Central memory CD8-positive, alpha-beta T cell (primary cell): ENCODE results near the gene CNTNAP2.
A peak's percentile ranks its signal among the peaks of the same experiment; 100 is the strongest.

Experiments
- ATAC-seq: fragments of 150-1000 bp; cut with Tn5 transposase; replicated peaks from 2 replicates; pipeline ENCODE4 v1.10.0; 2022; ENCODE audit warnings: mild to moderate bottlenecking, moderate FRiP score, moderate number of reproducible peaks; ENCODE audit not compliant: poor library complexity, severe bottlenecking; ENCODE audit errors: extremely low read depth
- DNase-seq, 2 donors: peaks; one replicate each; pipeline ENCODE4 v3.0.0; 2021; ENCODE audit warnings: low spot score in 2 of 2
- H3K27ac Mint-ChIP-seq: one replicate; pipeline ENCODE4 v1.8.0; 2022; ENCODE audit warnings: low read depth, mild to moderate bottlenecking, moderate library complexity, mixed read lengths
- H3K27me3 Mint-ChIP-seq: one replicate; pipeline ENCODE4 v1.8.0; 2022; ENCODE audit warnings: mixed read lengths
- H3K36me3 Mint-ChIP-seq: one replicate; pipeline ENCODE4 v1.8.0; 2022; ENCODE audit warnings: mild to moderate bottlenecking, moderate library complexity, mixed read lengths; ENCODE audit not compliant: insufficient read depth
- H3K4me1 Mint-ChIP-seq: one replicate; pipeline ENCODE4 v1.8.0; 2022; ENCODE audit warnings: mixed read lengths
- H3K4me3 Mint-ChIP-seq: one replicate; pipeline ENCODE4 v1.8.0; 2022; ENCODE audit warnings: mild to moderate bottlenecking, moderate library complexity, mixed read lengths
- H3K9me3 Mint-ChIP-seq: one replicate; pipeline ENCODE4 v1.8.0; 2022; ENCODE audit warnings: mixed read lengths

The CNTNAP2 gene

DNA sequence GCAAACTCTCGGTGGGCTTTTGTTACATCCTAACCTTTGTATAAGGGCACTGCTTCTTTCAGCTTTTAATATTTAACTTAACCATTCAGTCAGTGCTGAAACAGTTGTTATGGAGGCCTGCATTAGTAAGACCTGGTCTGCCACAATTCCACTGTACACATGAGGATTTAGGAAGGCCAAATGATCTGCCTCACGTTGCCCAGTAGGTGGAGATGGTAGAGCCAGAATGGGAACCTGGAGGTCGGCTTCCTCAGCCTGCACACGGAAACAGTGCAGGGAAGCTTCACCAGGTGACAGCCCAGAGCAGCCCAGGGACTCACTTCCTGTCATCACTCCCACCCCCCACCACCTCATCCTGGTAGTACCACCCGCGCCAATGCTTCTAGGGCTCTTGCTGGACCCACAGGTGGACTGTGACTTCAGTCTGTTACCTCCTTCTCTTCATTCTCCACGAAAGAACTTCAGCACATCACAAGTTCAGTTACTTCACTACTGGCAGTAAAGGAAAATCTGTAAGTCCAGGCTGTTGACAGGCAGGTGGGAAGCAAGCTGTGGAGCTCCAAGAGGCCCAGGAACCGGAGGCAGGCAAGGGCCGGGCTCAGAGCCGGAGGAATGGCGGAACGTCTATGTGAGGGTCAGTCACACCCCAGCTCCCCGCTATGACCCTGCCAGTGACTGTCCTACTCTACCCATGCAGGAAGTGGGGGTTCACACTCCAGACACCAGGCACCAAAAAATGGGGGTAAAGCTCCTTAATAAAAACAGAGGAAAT, 1993.7 kb downstream of the CNTNAP2 start:
- DNase-seq (no peak), ATAC-seq (no peak)
- H3K4me3 Mint-ChIP-seq = no peak overlapping the region
- H3K4me1 Mint-ChIP-seq = no peaks in the 10 kb centered on the region
- no peaks in the 10 kb centered on the region for H3K9me3 Mint-ChIP-seq
- H3K27me3 Mint-ChIP-seq = no peaks in the 10 kb centered on the region
- H3K36me3 Mint-ChIP-seq = no peaks in the 10 kb centered on the region
- no peak overlapping the region for H3K27ac Mint-ChIP-seq

DNA sequence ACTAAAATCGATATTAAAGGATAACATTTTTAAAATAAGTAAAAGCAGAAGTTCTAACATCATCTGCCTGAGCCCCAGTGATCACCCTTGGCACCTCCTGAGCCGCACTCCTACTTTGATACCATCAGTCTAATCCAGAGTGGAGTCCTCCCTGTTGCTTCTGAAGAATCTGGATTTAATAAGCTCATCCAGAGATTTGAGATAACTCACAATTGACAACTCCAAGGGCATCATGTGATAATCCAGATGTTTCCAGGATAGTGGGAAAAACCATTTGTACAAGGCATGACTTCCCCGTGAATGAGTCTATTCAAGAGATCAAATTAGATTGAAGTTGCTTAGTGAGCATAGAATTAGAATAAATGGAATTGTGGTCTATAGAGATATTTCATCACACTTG, 1998.2 kb downstream of the CNTNAP2 start:
- no peak for DNase-seq
- no peak overlapping the region for H3K27ac Mint-ChIP-seq
- no peaks in the 10 kb centered on the region for H3K4me1 Mint-ChIP-seq
- no peaks in the 10 kb centered on the region for H3K36me3 Mint-ChIP-seq
- ATAC-seq = no peak
- H3K9me3 Mint-ChIP-seq = peaks cover 6% of the 10 kb centered on the region
- no peaks in the 10 kb centered on the region for H3K27me3 Mint-ChIP-seq
- H3K4me3 Mint-ChIP-seq = no peak overlapping the region

- Mint-ChIP-seq H3K27me3 (no peaks in the 10 kb centered on the region), H3K27ac (no peak overlapping the region), H3K36me3 (no peaks in the 10 kb centered on the region), H3K4me1 (no peaks in the 10 kb centered on the region), H3K9me3 (peaks cover 6% of the 10 kb centered on the region), H3K4me3 (no peak overlapping the region)
- DNase-seq (no peak), ATAC-seq (no peak)
Measured at GRCh38 chr7:148115308-148115707, 1998.7 kb downstream of the CNTNAP2 start.

GRCh38 chr7:148116195-148116594, 1999.6 kb downstream of the CNTNAP2 start:
- no peak for DNase-seq
- ATAC-seq = no peak
- no peak overlapping the region for H3K27ac Mint-ChIP-seq
- H3K4me3 Mint-ChIP-seq = no peak overlapping the region
- H3K4me1 Mint-ChIP-seq = no peaks in the 10 kb centered on the region
- no peaks in the 10 kb centered on the region for H3K36me3 Mint-ChIP-seq
- H3K27me3 Mint-ChIP-seq = no peaks in the 10 kb centered on the region
- peaks cover 6% of the 10 kb centered on the region for H3K9me3 Mint-ChIP-seq

- no peaks in the 10 kb centered on the region for H3K36me3 Mint-ChIP-seq
- H3K4me1 Mint-ChIP-seq = no peaks in the 10 kb centered on the region
- H3K27me3 Mint-ChIP-seq = no peaks in the 10 kb centered on the region
- no peak overlapping the region for H3K27ac Mint-ChIP-seq
- no peak overlapping the region for H3K4me3 Mint-ChIP-seq
- no peak for ATAC-seq
- DNase-seq = no peak
- peaks cover 6% of the 10 kb centered on the region for H3K9me3 Mint-ChIP-seq
Measured at GRCh38 chr7:148116829-148117403, 2000.3 kb downstream of the CNTNAP2 start.

- ATAC-seq = peak; percentile 14
- DNase-seq = no peak
- Mint-ChIP-seq H3K9me3 (peaks cover 6% of the 10 kb centered on the region), H3K4me1 (no peaks in the 10 kb centered on the region), H3K27me3 (no peaks in the 10 kb centered on the region), H3K36me3 (no peaks in the 10 kb centered on the region), H3K27ac (no peak overlapping the region), H3K4me3 (no peak overlapping the region)
Measured at GRCh38 chr7:148118371-148118770, 2001.8 kb downstream of the CNTNAP2 start.

GRCh38 chr7:148121401-148121800, 2004.8 kb downstream of the CNTNAP2 start:
- Mint-ChIP-seq H3K36me3 (no peaks in the 10 kb centered on the region), H3K4me3 (no peak overlapping the region), H3K9me3 (peaks cover 10% of the 10 kb centered on the region)

DNA sequence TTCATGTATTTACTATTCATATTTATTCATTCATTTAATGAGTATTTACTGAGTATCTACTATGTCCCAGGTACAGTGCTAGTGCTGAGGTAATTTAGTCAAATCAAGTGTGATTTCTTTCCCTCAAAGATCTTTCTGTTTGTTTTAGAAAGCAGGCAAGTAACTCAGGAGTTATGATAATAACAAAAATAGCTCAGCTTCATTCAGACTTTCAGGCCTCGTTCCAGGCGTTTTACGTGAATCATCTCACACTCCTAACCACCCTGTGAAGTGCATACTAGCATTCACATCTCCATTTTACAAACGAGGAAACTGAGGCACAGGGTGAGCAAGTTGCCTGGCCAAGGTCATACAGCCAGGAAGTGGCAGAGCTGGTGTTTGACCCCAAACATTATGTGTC, 2005.2 kb downstream of the CNTNAP2 start:
- no peak for ATAC-seq
- H3K27me3 Mint-ChIP-seq = no peaks in the 10 kb centered on the region
- no peak overlapping the region for H3K27ac Mint-ChIP-seq
- H3K4me1 Mint-ChIP-seq = no peaks in the 10 kb centered on the region
- H3K4me3 Mint-ChIP-seq = no peak overlapping the region
- peaks cover 14% of the 10 kb centered on the region for H3K9me3 Mint-ChIP-seq
- no peak for DNase-seq
- no peaks in the 10 kb centered on the region for H3K36me3 Mint-ChIP-seq

More at GRCh38 chr7:148121401-148121800, 2004.8 kb downstream of the CNTNAP2 start:
- Mint-ChIP-seq H3K4me1 (no peaks in the 10 kb centered on the region), H3K27ac (no peak overlapping the region), H3K27me3 (no peaks in the 10 kb centered on the region)
- DNase-seq (no peak), ATAC-seq (no peak)

DNA sequence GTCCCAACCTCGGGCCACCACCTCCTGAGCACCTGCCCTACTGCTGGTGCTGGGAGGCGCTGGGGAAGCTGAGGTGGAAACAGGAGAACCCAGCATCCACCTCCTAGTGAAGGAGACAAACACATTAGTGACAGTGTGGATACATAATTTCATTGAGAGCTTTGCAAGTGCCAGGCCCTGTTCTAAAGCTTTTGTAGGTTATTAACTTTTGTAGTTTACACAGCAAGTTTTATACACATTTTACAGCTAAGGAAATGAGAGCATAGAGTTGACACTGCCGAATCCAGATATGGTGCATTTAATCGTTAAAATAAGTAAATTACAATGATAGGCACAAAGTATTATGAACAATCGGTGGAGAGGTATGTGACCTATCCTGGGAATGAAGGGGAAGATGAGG, 2007.9 kb downstream of the CNTNAP2 start:
- peaks cover 8% of the 10 kb centered on the region for H3K9me3 Mint-ChIP-seq
- ATAC-seq = no peak
- H3K4me1 Mint-ChIP-seq = no peaks in the 10 kb centered on the region
- H3K27me3 Mint-ChIP-seq = no peaks in the 10 kb centered on the region
- H3K36me3 Mint-ChIP-seq = no peaks in the 10 kb centered on the region
- no peak for DNase-seq
- no peak overlapping the region for H3K4me3 Mint-ChIP-seq
- H3K27ac Mint-ChIP-seq = no peak overlapping the region

DNA sequence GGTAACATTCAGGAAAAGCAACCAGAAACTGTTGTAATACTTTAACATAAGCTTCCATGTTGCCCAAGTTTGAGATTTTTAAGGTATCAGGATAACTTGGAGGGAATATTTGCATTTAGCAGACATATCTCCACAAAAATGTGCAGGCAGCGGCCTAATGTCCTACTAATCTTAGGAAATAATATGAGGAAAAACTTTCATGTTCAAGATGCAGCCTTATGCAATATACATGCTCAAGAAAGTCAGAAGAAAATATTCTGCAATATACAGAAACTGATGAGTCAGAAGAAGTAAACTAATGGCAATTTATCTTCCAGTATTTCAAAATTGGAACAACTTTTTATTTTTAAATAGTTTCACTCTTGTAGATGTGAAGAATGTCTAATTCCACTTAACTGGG, 2010.8 kb downstream of the CNTNAP2 start:
- DNase-seq (no peak), ATAC-seq (no peak)
- no peaks in the 10 kb centered on the region for H3K27me3 Mint-ChIP-seq
- H3K4me1 Mint-ChIP-seq = no peaks in the 10 kb centered on the region
- H3K27ac Mint-ChIP-seq = no peak overlapping the region
- no peak overlapping the region for H3K4me3 Mint-ChIP-seq
- H3K9me3 Mint-ChIP-seq = peaks cover 8% of the 10 kb centered on the region
- no peaks in the 10 kb centered on the region for H3K36me3 Mint-ChIP-seq

DNA sequence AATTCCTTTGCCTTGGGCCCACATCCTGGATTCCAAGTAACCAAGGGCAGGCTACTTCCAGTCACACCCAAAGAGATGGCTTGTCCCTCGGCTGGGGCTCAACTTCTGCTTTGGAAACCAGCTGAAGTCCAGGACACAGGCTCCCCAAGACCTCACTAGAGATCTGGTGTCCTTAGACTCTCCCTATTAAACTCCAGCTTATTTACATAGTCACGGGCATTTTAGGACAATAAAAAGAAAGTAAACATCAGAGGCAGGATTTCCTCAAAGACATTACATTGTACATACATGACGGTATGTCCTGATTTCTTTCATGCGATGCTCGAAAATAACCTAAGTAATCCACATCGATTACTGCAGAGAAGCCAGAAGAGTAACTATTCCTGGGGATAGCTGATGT, 2012.4 kb downstream of the CNTNAP2 start:
- H3K27me3 Mint-ChIP-seq = no peaks in the 10 kb centered on the region
- no peak overlapping the region for H3K4me3 Mint-ChIP-seq
- H3K36me3 Mint-ChIP-seq = no peaks in the 10 kb centered on the region
- H3K4me1 Mint-ChIP-seq = no peaks in the 10 kb centered on the region
- H3K9me3 Mint-ChIP-seq = peaks cover 8% of the 10 kb centered on the region
- ATAC-seq (no peak), DNase-seq (no peak)
- H3K27ac Mint-ChIP-seq = no peak overlapping the region

- H3K27me3 Mint-ChIP-seq = no peaks in the 10 kb centered on the region
- no peak for DNase-seq
- ATAC-seq = no peak
- no peaks in the 10 kb centered on the region for H3K4me1 Mint-ChIP-seq
- no peak overlapping the region for H3K4me3 Mint-ChIP-seq
- H3K27ac Mint-ChIP-seq = no peak overlapping the region
- no peaks in the 10 kb centered on the region for H3K9me3 Mint-ChIP-seq
- no peaks in the 10 kb centered on the region for H3K36me3 Mint-ChIP-seq
Measured at GRCh38 chr7:148135116-148135515, 2018.5 kb downstream of the CNTNAP2 start.

DNA sequence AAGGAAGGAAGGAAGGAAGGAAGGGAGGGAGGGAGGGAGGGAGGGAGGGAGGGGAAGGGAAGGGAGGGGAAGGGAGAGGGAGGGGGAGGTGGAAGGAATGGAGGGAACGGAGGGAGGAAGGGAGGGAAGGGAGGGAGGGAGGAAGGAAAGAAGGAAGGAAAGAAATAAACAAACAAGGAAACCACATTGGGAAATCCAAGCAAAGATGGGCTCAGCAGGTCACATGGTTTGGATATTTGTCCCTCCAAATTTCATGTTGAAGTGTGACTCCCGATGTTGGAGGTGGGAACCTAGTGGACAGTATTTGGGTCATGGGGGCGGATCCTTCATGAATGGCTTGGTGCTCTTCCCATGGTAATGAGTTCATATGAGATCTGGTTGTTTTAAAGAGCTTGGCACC, 2019.4 kb downstream of the CNTNAP2 start:
- H3K27me3 Mint-ChIP-seq = no peaks in the 10 kb centered on the region
- ATAC-seq (no peak), DNase-seq (no peak)
- H3K27ac Mint-ChIP-seq = no peak overlapping the region
- H3K9me3 Mint-ChIP-seq = no peaks in the 10 kb centered on the region
- no peak overlapping the region for H3K4me3 Mint-ChIP-seq
- no peaks in the 10 kb centered on the region for H3K36me3 Mint-ChIP-seq
- H3K4me1 Mint-ChIP-seq = no peaks in the 10 kb centered on the region
